ENCODE measurements around the gene SRXN1.
"Not testable (repeated sequence)": the region's sequence is repeated elsewhere in the genome, so short reads cannot be mapped to it uniquely, and the experiment has no call there.

Gene SRXN1

GRCh38 chr20:653110-653589, at the start of gene SRXN1:
Gene SRXN1, minus strand, starts transcription at chr20:653200. Its CDS starts 15 bp downstream, at chr20:653185.
- no peak for FAIRE-seq

- no peak for FAIRE-seq
Measured at GRCh38 chr20:701401-702129, 48.6 kb upstream of the SRXN1 start.

- no peak for FAIRE-seq
Measured at GRCh38 chr20:699811-700338, 46.9 kb upstream of the SRXN1 start.

GRCh38 chr20:699342-699741, 46.3 kb upstream of the SRXN1 start:
- FAIRE-seq: no peak

GRCh38 chr20:698276-698675, 45.3 kb upstream of the SRXN1 start:
- no peak for FAIRE-seq

- no peak for FAIRE-seq
Measured at GRCh38 chr20:697826-698225, 44.8 kb upstream of the SRXN1 start.

GRCh38 chr20:695165-695866, 42.3 kb upstream of the SRXN1 start:
- FAIRE-seq: no peak

- FAIRE-seq: no peak
Measured at GRCh38 chr20:694496-694895, 41.5 kb upstream of the SRXN1 start.

GRCh38 chr20:693786-694185, 40.8 kb upstream of the SRXN1 start:
- not testable (repeated sequence) for FAIRE-seq

GRCh38 chr20:692044-692443, 39.0 kb upstream of the SRXN1 start:
- FAIRE-seq: no peak

- FAIRE-seq: no peak
Measured at GRCh38 chr20:689947-690346, 36.9 kb upstream of the SRXN1 start.

GRCh38 chr20:689348-689747, 36.3 kb upstream of the SRXN1 start:
- FAIRE-seq: no peak

GRCh38 chr20:688809-689212, 35.8 kb upstream of the SRXN1 start:
- no peak for FAIRE-seq

- FAIRE-seq: no peak
Measured at GRCh38 chr20:687468-688203, 34.6 kb upstream of the SRXN1 start.

GRCh38 chr20:684676-685319, 31.8 kb upstream of the SRXN1 start:
- FAIRE-seq: no peak

- FAIRE-seq: no peak
Measured at GRCh38 chr20:682123-682522, 29.1 kb upstream of the SRXN1 start.

GRCh38 chr20:680638-681187, 27.7 kb upstream of the SRXN1 start:
- no peak for FAIRE-seq

GRCh38 chr20:677957-678356, 25.0 kb upstream of the SRXN1 start:
- FAIRE-seq: no peak

- no peak for FAIRE-seq
Measured at GRCh38 chr20:676967-677366, 24.0 kb upstream of the SRXN1 start.

- FAIRE-seq: no peak
Measured at GRCh38 chr20:676315-676937, 23.4 kb upstream of the SRXN1 start.

- no peak for FAIRE-seq
Measured at GRCh38 chr20:675453-676314, 22.7 kb upstream of the SRXN1 start, which contains the start of gene SCRT2. Gene SCRT2, minus strand, starts transcription at chr20:675802. Its CDS starts 201 bp downstream, at chr20:675601.
